WERI-Rb-1 (cell line): ENCODE measurements around the gene MAP4K4.

ENCODE experiments used
- DNase-seq: peaks from one replicate; pipeline ENCODE4 v3.0.0-alpha.2; 2020
- H3K27ac ChIP-seq: fragments of 250-450 bp; sonication (Bioruptor Pico); 2 replicates; pipeline ENCODE4 v1.5.1; 2020; ENCODE audit warnings: mild to moderate bottlenecking, moderate library complexity
- H3K27me3 ChIP-seq: fragments of 250-450 bp; sonication (Bioruptor Pico); 2 replicates; pipeline ENCODE4 v1.5.1; 2021; ENCODE audit warnings: mild to moderate bottlenecking, low read depth, moderate library complexity; ENCODE audit not compliant: insufficient read depth, severe bottlenecking
- H3K36me3 ChIP-seq: fragments of 250-450 bp; sonication (Bioruptor Pico); 2 replicates; pipeline ENCODE4 v1.5.1; 2020; ENCODE audit warnings: mild to moderate bottlenecking, moderate library complexity
- H3K4me3 ChIP-seq: 2 replicates; pipeline ENCODE4 v1.5.1; 2011; ENCODE audit warnings: low read depth, mild to moderate bottlenecking, control low read depth, low read length
- H3K9me3 ChIP-seq: fragments of 250-450 bp; sonication (Bioruptor Pico); 2 replicates; pipeline ENCODE4 v1.5.1; 2021; ENCODE audit warnings: mild to moderate bottlenecking, moderate library complexity; ENCODE audit not compliant: severe bottlenecking
- TF ChIP-seq, protein P1 (sequence below): IDR thresholded peaks from 2 replicates; pipeline ENCODE4 v1.5.1; 2011; ENCODE audit warnings: low read depth, mild to moderate bottlenecking, control low read depth, inconsistent platforms, low read length

Gene MAP4K4

DNA sequence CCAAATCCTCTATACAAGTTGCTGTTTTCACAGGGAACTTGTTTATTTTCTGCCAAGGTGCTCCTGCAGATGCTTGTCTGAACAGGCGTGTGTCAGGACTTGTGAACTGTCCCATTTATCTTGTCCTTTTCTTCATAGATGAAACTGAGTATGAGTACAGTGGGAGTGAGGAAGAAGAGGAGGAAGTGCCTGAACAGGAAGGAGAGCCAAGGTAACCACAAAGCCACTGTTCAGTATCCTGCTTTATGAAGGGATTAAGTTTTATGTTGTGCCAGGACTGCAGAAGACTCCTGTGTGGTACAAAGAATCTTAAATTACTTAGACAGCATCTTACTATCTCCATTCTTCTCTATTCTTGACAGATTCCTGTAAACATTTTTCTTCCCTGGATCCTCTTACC, 145.0 kb downstream of the MAP4K4 start:
- TF ChIP-seq, protein P1, sequence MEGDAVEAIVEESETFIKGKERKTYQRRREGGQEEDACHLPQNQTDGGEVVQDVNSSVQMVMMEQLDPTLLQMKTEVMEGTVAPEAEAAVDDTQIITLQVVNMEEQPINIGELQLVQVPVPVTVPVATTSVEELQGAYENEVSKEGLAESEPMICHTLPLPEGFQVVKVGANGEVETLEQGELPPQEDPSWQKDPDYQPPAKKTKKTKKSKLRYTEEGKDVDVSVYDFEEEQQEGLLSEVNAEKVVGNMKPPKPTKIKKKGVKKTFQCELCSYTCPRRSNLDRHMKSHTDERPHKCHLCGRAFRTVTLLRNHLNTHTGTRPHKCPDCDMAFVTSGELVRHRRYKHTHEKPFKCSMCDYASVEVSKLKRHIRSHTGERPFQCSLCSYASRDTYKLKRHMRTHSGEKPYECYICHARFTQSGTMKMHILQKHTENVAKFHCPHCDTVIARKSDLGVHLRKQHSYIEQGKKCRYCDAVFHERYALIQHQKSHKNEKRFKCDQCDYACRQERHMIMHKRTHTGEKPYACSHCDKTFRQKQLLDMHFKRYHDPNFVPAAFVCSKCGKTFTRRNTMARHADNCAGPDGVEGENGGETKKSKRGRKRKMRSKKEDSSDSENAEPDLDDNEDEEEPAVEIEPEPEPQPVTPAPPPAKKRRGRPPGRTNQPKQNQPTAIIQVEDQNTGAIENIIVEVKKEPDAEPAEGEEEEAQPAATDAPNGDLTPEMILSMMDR = no peak
- H3K9me3 ChIP-seq = no peaks in the 10 kb centered on the region
- H3K4me3 ChIP-seq = no peak overlapping the region
- H3K27me3 ChIP-seq = no peaks in the 10 kb centered on the region
- DNase-seq = no peak
- H3K27ac ChIP-seq = no peak overlapping the region
- peaks cover 93% of the 10 kb centered on the region for H3K36me3 ChIP-seq

DNA sequence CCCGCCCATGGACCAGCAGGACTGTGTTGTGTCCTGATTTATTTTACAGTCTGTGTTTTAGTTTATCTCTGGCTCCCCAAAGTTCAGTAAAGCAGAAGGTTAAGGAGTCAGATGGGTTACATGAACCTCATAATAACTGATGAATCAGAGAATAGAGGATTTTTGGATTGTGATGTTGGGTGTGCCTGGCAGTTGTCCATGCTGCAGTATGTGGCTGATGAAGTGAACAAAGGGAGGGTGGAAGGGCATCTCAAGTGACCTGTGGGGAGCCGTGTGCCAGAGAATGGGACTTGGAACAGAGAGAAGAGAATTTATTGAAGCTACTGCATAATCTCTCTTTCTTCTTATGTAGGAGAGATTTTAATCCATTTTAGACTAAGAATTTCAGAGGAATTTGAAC, 145.5 kb downstream of the MAP4K4 start:
- Histone ChIP-seq H3K27me3 (no peaks in the 10 kb centered on the region), H3K4me3 (no peak overlapping the region), H3K27ac (no peak overlapping the region), H3K9me3 (no peaks in the 10 kb centered on the region), H3K36me3 (peaks cover 92% of the 10 kb centered on the region)
- DNase-seq = no peak
- TF ChIP-seq, protein P1 = no peak

DNA sequence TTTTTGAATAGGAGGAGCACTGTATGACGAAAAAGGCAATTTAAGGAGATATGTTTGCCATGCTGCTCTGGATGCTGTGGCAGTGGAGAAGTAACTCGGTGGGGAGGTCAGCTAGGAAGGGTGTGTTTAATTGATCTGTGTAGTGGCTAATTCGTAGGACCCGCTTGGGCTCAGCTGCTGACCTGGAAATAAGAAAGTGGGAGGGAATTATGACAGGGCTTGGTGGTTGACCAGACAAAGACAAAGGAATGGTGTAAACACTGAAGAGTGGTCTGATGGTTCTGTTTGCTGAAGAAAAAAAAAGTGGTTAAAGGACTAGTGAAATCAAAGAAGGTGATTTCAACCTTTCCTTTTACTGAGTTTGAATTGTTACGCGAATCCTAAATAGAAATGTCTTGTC, 146.0 kb downstream of the MAP4K4 start:
- no peak overlapping the region for H3K27ac ChIP-seq
- no peak for DNase-seq
- TF ChIP-seq, protein P1 = no peak
- no peaks in the 10 kb centered on the region for H3K9me3 ChIP-seq
- peaks cover 92% of the 10 kb centered on the region for H3K36me3 ChIP-seq
- H3K4me3 ChIP-seq = no peak overlapping the region
- H3K27me3 ChIP-seq = no peaks in the 10 kb centered on the region

DNA sequence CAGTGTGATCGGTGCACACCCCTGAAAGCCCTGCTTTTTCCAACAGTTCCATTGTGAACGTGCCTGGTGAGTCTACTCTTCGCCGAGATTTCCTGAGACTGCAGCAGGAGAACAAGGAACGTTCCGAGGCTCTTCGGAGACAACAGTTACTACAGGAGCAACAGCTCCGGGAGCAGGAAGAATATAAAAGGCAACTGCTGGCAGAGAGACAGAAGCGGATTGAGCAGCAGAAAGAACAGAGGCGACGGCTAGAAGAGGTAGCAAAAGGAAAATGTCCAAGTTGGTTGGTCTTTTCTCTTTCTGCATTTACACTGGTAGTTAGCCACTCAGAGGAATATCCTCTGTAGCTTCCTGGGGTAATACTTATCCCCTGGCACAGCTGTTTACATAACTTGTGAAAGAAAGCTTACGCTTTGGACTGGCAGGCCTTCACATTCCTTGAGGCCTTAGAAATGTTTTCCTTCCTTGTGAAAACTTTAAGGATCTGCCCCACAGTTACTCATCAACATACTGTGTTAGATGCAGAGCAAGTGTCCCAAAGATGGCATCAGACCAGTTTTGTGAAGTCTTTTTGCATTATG, 146.6 kb downstream of the MAP4K4 start:
- no peak for DNase-seq
- TF ChIP-seq, protein P1 = no peak
- Histone ChIP-seq H3K9me3 (no peaks in the 10 kb centered on the region), H3K27ac (no peak overlapping the region), H3K4me3 (no peak overlapping the region), H3K27me3 (no peaks in the 10 kb centered on the region), H3K36me3 (peaks cover 92% of the 10 kb centered on the region)

DNA sequence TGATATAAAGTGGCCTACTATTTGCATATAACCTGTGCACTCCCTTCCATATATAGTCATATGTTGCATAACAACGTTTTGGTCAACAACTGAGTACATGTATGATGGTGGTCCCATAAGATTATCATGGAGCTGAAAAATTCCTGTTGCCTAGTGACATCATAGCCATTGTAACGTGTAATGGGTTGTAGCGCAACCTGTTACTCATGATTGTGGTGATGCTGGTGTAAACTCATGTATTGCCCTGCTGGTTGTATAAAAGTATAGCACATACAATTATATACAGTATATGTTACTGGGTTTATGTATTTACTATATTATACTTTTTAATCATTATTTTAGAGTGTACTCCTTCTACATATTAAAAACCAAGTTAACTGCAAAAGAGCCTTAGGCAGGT, 149.5 kb downstream of the MAP4K4 start:
- peaks cover 72% of the 10 kb centered on the region for H3K36me3 ChIP-seq
- DNase-seq = no peak
- H3K27ac ChIP-seq = no peak overlapping the region
- H3K27me3 ChIP-seq = no peaks in the 10 kb centered on the region
- H3K9me3 ChIP-seq = no peaks in the 10 kb centered on the region
- TF ChIP-seq, protein P1 = no peak
- no peak overlapping the region for H3K4me3 ChIP-seq

DNA sequence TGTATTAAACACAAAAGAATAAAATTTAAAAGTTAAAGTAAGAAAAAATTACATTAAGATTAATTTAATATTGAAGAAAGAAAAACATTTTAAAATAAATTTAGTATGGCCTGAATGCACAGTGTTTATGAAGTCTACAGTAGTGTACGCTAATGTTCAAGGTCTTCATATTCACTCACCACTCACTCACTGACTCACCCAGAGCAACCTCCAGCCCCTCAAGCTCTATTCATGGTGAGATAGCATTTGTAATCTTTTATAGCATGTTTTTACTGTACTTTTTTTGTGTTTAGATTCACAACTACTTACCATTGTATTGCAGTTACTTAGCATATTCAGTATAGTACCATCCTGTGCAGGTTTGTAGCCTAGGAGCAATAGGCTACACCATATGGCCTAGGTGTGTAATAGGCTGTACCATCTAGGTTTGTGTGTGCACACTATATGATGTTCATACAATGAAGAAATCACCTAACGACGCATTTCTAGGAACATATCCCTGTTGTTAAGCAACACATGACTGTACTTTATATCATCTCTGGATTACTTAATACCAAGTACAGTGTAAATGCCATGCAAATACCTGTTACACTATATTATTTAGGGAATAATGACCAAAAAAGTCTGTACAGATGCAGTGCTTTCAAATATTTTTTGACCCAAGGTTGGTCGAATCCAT, 150.3 kb downstream of the MAP4K4 start:
- Histone ChIP-seq H3K9me3 (no peaks in the 10 kb centered on the region), H3K4me3 (no peak overlapping the region), H3K27ac (no peak overlapping the region), H3K27me3 (no peaks in the 10 kb centered on the region), H3K36me3 (peaks cover 70% of the 10 kb centered on the region)
- TF ChIP-seq, protein P1 = no peak
- no peak for DNase-seq
